A549 (cell line): Measurements from ENCODE around the gene DDB1.

Source experiments
- CEBPB ChIP-seq, 2 experiments: fragments of >200 bp in 1 of 2; sonication (Bioruptor Twin) in 1 of 2; formaldehyde crosslinking in 1 of 2; IDR thresholded peaks; 2 replicates each; pipeline ENCODE4 v1.6.1; 2012 to 2016
- FOXS1 ChIP-seq: fragments of 250-450 bp; sonication (Bioruptor Pico); IDR thresholded peaks from 2 replicates; pipeline ENCODE4 v1.5.0; 2020; ENCODE audit warnings: mild to moderate bottlenecking, moderate library complexity
- MAZ ChIP-seq: fragments of 150-350 bp; IDR thresholded peaks from 2 replicates; pipeline ENCODE4 v1.6.1; 2014; ENCODE audit warnings: antibody characterized with exemption, low read depth, low read length, borderline replicate concordance
- MYC ChIP-seq: IDR thresholded peaks from 2 replicates; pipeline ENCODE4 v1.6.1; 2012; ENCODE audit warnings: mild to moderate bottlenecking, inconsistent platforms, low read length, improper control_type of control experiment, borderline replicate concordance
- RAD21 ChIP-seq, 2 experiments: fragments of >200 bp in 1 of 2; sonication (Bioruptor Twin) in 1 of 2; formaldehyde crosslinking in 1 of 2; IDR thresholded peaks in 1 of 2; conservative IDR thresholded peaks in 1 of 2; 2 replicates in 1 of 2; 3 replicates in 1 of 2; pipeline ENCODE4 v1.6.1; 2012 to 2018; ENCODE audit warnings: inconsistent platforms in 1 of 2
- ZNF302 ChIP-seq: fragments of 250-450 bp; sonication (Bioruptor Pico); IDR thresholded peaks from 2 replicates; pipeline ENCODE4 v1.9.0; 2021; ENCODE audit warnings: inconsistent platforms, mild to moderate bottlenecking, moderate library complexity
- TF ChIP-seq, protein P1 (sequence below): fragments of >200 bp; sonication (Bioruptor Twin); formaldehyde crosslinking; IDR thresholded peaks from 3 replicates; pipeline ENCODE4 v1.5.1; 2016

DNA sequence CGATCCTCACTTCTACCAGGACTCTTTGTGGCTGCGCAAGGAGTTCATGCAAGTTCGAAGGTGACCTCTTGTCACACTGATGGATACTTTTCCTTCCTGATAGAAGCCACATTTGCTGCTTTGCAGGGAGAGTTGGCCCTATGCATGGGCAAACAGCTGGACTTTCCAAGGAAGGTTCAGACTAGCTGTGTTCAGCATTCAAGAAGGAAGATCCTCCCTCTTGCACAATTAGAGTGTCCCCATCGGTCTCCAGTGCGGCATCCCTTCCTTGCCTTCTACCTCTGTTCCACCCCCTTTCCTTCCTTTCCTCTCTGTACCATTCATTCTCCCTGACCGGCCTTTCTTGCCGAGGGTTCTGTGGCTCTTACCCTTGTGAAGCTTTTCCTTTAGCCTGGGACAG, 35.7 kb upstream of the DDB1 start:
- TF ChIP-seq RAD21 (conservative IDR thresholded peaks at IDR 0.05 in 1 of 2, IDR thresholded peaks at IDR 0.05 in 1 of 2) = no peak
- TF ChIP-seq MAZ = no peak
- no peak for TF ChIP-seq MYC
- no peak for TF ChIP-seq FOXS1 (CRISPR knock-in tag)
- no peak for TF ChIP-seq ZNF302 (CRISPR knock-in tag)
- TF ChIP-seq, protein P1, sequence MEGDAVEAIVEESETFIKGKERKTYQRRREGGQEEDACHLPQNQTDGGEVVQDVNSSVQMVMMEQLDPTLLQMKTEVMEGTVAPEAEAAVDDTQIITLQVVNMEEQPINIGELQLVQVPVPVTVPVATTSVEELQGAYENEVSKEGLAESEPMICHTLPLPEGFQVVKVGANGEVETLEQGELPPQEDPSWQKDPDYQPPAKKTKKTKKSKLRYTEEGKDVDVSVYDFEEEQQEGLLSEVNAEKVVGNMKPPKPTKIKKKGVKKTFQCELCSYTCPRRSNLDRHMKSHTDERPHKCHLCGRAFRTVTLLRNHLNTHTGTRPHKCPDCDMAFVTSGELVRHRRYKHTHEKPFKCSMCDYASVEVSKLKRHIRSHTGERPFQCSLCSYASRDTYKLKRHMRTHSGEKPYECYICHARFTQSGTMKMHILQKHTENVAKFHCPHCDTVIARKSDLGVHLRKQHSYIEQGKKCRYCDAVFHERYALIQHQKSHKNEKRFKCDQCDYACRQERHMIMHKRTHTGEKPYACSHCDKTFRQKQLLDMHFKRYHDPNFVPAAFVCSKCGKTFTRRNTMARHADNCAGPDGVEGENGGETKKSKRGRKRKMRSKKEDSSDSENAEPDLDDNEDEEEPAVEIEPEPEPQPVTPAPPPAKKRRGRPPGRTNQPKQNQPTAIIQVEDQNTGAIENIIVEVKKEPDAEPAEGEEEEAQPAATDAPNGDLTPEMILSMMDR = no peak
- TF ChIP-seq CEBPB (IDR thresholded peaks at IDR 0.05) = no peak
